K562 (cell line): ENCODE data around the gene CRIM1. TPM values are rescaled to one million over a fixed set of nuclear protein-coding genes. Genes with fewer than 3 reads are reported as not detected.

ENCODE experiments used
- CHD7 ChIP-seq: fragments of 200-600 bp; sonication (generic); IDR thresholded peaks from one replicate; pipeline ENCODE4 v1.6.1; 2012; ENCODE audit warnings: mild to moderate bottlenecking, low read depth, low read length, inconsistent platforms
- E2F3 ChIP-seq: fragments of 250-450 bp; sonication (Bioruptor Pico); IDR thresholded peaks from 2 replicates; pipeline ENCODE4 v1.4.0; 2020; ENCODE audit warnings: mild to moderate bottlenecking
- PRPF4 ChIP-seq: fragments of 200-400 bp; formaldehyde crosslinking; IDR thresholded peaks from one replicate; pipeline ENCODE4 v1.6.1; 2017; ENCODE audit warnings: low read length, low read depth, mild to moderate bottlenecking; ENCODE audit not compliant: insufficient read depth, poor library complexity, severe bottlenecking
- SRSF1 ChIP-seq: fragments of 200-400 bp; formaldehyde crosslinking; IDR thresholded peaks from 2 replicates; pipeline ENCODE4 v1.6.1; 2017; ENCODE audit warnings: mild to moderate bottlenecking, low read depth, low read length, moderate library complexity
- SRSF9 ChIP-seq: fragments of 200-400 bp; formaldehyde crosslinking; IDR thresholded peaks from 2 replicates; pipeline ENCODE4 v1.6.1; 2017; ENCODE audit warnings: low read depth, low read length, borderline replicate concordance
- XRCC5 ChIP-seq: fragments of 200-400 bp; formaldehyde crosslinking; IDR thresholded peaks from 2 replicates; pipeline ENCODE4 v1.6.1; 2017; ENCODE audit warnings: low read depth, mild to moderate bottlenecking, low read length
- polyA plus RNA-seq, 8 experiments: library from polyadenylated mRNA; depleted of rRNA in 4 of 8; stranded (reverse) in 5 of 8; unstranded in 3 of 8; fragments of >200 nt; fragmentation: Nextera tagmentation in 2 of 8; fragmentation: Illumina TruSeq in 1 of 8; extraction: Ambion mirVana in 2 of 8; extraction: Trizol in 1 of 8; gene quantifications; 2 replicates each; pipeline versions ENCODE4 v1.2.1 to v1.2.3, GENCODE V29; 2011 to 2014; ENCODE audit warnings: inconsistent platforms in 1 of 8, missing spikeins in 1 of 8
- total RNA-seq, 7 experiments: library from RNA; depleted of rRNA in 6 of 7; stranded (reverse); fragments of >200 nt in 6 of 7; fragmentation: Illumina TruSeq in 2 of 7; extraction: Trizol in 2 of 7; gene quantifications; 2 replicates each; pipeline versions ENCODE4 v1.2.1 to v1.2.3, GENCODE V29; 2011 to 2021; ENCODE audit warnings: low replicate concordance in 1 of 7

The CRIM1 gene
- total and polyA plus RNA-seq, 9 of the 15 experiments (the other 6 are each of a cell fraction or from before 2014, with no cell fraction given), result 0.01 to 0.36 (median 0.06) TPM; not detected in 1

- TF ChIP-seq CHD7 (no peak), XRCC5 (no peak), E2F3 (CRISPR knock-in tag) (no peak), PRPF4 (no peak), SRSF9 (no peak), SRSF1 (no peak)
Measured at GRCh38 chr2:36589230-36589630, 233.7 kb downstream of the CRIM1 start (continued).
